NCI-H2029 treated with DMSO at 0.1 percent for 48 hours (cell line): ENCODE data around the gene NHS.
"Not testable (repeated sequence)": the region's sequence is repeated elsewhere in the genome, so short reads cannot be mapped to it uniquely, and the experiment has no call there.

Source experiments
- DNase-seq: peaks from one replicate; lab custom pipeline; 2025; lab: John Stamatoyannopoulos, UW

The NHS gene

DNA sequence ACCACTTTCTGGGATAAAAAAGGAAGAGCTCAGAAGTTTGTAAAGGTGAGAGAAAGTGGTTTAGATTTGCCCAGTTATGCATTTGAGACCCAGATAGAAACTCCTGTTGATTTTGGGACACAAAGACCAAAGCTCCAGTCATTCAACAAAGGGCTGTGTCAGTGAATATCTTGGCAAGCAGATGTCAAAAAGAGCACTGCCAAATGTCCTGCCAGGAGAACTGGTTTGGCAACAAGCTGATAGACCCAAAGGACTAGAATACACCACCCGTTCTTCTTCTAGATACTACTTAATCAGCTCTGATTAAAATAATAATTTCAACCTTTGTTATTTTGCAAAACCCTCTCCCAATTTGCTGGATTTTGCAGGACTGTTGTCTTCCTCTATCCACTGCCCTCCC is 121.4 kb downstream of the NHS start:
- peak; percentile 37 for DNase-seq

DNA sequence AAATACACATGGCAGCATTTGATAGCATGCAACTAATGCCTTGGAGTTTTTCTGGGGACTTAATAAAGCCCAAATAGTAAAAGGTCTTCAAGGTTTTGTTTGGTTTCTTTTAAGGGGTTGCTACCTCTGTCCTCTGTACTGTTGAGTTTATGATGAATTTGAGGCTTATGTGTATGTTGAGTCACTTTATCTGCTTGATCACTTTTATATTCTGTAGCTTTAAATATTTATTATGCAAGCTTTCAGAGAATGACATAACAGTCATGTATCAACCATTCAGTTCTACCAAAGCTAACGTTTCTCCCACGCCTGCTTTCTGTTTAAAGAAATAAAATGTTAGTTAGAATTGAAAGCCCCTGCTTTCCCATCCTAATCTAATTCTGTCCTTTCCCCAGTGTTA is 122.2 kb downstream of the NHS start:
- no peak for DNase-seq

DNA sequence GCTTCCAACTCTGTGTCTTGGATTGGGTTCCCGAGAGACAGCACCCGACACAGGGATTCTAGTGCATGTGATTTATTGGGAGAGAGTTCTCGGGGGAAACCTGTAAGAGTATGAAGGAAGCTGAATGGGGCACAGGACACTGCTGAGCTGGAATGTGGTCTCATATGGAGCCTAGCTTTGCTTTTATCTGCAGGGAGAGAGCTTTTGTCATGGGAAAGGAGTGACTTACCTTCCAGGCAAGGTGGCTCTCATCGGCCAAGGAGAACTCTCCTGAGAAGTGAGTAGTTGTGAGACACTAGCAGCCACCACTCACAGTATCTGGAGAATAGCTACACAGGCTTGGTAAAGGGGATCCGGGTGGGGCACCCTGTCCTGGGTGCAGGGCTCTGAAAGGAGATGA is 124.5 kb downstream of the NHS start:
- DNase-seq = no peak

DNA sequence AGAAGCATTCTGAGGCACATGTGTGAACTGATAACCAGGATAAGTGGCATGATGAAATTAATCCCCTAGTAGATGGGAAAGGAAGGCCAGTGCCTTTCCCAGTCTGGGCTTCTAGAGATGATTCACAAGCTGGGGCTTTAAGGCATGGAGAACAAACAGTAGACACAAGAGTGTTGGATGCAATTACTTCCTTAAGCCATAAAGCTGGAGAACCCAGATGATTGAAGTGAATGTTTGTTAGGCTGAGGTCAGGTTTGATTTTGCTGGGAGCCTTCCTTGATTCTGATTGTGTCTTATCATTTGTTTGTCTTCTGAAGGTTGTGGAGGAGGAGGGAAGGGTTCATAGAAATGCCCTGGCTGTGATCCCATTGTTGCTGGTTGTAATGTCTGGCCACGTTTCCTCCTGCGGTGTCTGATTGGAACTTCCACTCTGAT is 125.2 kb downstream of the NHS start:
- peak; percentile 11 for DNase-seq

DNA sequence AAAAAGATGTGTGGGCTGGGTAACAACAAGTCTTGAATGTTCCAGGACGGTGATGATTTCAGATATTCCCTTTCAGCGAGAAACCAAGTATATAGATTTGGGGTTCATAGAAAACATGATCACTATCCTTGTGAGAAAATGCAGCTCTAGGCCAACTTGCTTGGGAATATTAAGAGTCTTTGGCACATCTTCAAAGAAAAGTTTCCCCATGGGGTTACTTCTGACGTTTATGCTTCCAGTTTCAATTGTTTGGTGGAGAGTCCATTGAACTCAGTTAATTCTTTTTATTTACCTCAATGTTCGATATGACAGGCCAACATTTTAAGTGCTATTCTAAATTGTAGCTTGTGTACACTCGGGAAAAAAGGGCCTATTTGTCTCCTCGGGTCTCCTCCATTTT is 126.7 kb downstream of the NHS start:
- no peak for DNase-seq

DNA sequence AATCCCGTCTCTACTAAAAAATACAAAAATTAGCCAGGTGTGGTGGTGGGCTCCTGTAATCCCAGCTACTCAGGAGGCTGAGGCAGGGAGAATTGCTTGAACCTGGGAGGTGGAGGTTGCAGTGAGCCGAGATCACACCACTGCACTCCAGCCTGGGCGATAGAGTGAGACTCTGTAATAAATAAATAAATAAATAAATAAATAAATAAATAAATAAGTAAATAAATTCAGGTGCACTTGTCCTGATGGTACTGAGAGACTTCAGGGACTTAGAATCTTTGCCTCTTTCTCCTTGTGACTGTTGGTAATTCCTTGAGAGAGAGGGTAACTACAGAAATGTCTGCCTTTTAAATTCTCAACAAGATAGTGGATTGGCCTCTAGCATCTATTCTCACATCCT is 131.4 kb downstream of the NHS start:
- DNase-seq = not testable (repeated sequence)

DNA sequence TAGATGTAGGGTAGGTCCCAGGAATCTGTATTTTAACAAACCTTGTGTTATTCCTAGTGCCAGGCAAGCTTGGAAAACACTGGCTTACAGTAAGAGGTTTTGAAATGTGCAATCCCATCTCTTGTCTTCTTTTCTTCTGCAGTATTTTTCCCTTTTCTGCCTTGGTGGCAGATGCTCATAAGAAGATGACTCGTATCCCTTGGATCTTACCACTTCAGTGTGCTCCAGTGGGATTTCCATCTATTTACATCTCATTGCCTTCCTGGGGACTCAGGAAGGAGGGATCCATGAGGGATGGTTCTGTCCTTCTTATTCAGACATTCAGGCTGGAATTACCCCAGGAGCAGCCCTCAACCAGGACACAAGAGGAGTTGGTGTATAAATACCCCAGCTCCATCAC is 136.6 kb downstream of the NHS start:
- DNase-seq = no peak

DNA sequence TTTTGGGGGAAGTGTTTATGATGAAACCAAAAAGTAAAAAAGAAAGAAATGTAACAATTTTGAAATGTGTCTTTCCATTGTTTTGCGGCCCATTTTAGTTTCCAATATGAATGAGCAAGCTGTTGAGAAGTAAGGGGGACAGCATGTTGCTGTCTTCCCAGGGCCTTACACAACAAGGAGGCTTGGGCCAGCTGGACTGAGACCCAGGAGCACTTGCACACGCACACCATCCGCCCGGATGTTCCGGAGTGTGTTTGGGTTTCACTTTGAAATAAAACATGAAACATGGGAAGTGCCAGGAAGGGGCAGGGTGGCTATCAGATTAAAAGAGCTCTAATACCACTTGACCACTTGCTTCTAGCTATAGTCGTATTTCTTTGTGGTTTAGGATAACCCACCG is 144.4 kb downstream of the NHS start:
- DNase-seq = no peak

DNA sequence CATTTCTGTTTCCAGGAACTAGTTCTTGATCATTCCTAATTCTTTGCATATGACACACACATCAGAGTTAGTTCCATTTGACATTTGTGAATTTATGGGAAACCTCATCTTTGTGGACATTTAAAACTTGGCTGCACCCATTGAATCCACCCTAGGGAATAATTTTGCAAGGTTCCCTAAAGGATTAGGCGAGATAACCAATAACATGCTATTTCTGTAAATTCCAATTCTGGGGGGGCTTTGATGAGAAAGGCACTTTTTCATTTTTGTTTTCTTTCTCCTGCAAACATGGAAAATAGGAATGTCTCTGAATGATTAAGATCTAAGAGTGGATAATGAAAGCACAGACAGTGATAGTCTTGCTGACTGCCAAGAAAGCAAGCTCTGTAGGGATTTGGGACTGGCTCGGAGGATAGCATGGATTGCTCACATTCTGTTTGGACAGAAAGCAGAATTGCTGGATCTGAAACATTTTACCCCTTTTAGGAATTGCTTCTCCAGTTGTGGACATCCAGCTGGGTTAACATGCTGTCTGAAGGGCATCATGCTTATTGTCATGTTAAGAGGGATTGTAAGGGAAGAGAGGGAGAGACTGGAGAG is 145.1 kb downstream of the NHS start:
- no peak for DNase-seq

DNA sequence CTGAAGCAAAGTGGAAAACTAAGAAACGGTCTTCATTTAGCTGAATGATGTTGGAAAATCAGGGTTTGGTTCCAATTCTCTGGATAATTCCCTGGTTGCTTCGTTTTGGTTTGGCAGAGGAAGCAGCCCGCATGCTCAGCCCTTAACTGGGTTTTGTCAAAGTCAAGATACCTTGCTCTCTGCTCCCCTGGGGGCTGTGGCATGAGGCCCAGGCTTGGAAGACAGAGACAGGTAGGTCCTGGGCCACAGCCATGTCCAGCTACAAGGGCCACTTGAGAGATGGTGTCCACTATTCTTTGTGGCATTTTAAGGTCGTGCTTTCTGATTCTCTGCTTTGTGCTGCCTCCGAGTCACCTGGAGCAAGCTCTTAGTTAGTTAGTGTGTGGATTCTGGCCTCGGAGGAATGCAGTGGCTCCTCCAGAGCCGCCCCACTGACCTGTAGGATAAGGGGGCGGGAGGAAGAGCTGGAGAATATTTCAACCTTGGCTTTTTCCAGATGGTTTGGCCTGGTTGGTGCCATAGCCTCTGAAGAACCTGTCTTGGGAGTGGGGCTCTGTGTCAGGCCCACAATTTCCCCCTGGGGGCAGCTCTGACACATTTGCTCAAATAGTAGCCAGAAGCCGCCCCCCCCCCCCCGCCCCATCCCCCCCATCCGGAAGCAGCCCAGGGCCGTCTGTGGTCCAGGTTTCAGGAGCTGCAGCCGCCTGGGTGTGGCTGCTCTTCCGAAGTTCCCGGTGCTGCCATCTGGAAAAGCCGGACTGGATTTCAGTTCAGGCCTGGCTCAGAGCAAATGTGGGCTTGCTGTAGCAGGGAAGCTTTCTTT is 147.1 kb downstream of the NHS start:
- no peak for DNase-seq

DNA sequence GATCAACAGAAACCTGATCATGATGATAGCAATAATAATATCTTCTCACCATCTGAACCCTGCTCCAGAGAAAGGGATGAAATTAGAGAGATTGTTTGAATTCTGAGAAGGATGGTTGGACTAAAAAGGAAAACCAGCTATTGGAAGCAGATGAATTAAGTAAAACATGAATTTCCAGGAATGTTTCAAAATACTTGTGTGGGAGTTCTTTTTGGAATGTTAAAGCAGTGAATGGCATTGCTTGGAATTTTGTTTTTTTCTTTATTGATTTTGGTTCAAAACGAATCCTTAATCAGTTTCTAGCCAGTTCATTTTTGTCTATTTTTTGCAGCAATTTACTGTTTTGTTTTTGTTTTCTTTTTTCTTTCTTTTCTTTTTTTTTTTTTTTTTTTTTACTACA is 150.3 kb downstream of the NHS start:
- DNase-seq = no peak

DNA sequence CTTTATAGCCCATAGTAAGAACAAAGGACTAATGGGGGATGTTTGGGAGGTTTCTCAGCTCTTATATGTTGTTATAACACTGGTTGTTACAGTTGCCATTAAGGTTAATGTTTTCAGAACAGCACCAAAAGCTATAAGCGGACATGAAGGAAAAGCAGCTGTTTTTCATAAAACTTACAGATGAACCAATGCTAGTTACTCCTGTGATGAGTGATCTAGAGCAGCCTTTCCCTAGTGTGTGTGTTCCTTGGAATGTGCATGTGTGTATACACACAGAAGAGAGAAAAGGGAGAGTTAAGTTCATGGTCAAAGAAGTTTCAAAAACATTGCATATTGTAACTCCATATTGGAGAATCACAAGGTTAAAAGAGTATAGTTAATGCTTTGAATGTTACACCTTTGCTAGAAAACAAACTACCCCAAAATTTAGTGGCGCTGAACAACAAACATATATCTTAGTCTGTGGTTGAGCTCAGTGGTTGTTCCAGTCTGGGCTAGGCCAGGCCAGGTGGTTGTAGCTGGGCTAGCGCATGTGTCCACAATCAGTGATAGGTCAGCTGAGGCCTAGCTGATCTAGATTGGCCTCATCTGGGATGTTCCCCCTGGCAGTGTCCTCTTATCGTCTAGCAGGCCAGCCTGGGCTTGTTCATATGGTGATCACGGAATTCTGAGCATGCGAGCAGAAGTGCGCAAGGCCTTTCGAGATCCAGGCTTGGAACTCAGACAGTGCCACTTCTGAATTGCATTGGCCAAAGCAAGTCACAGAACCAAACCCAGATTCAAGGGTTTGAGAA is 151.0 kb downstream of the NHS start:
- no peak for DNase-seq

DNA sequence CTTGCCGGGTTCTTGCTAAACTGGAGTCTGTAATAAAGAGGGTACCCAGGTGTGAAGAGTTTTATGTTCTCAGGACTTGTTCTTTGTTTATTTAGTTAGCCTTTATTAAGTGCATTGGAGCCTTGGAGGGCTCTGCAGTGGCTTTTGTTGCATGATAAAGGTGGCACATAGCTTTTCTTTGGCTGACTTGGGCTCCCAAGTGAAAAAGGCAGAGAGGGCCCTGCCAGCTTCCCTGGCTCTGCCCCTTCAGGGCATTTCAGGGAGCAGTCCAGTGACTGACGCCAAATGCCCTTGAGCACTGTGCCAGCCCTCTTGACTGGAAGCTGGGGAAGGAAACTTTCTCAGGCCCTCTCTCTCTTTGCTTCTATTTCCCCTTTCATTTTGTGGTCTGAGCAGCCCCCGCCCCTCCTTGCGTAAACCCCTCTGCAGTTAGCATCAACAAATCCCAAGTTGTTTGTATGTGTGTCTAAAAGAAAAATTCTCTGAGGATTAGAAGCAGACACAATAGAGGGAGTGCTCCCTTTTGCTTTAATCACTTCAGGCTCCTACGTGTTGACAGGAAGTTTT is 152.2 kb downstream of the NHS start:
- DNase-seq = no peak

DNA sequence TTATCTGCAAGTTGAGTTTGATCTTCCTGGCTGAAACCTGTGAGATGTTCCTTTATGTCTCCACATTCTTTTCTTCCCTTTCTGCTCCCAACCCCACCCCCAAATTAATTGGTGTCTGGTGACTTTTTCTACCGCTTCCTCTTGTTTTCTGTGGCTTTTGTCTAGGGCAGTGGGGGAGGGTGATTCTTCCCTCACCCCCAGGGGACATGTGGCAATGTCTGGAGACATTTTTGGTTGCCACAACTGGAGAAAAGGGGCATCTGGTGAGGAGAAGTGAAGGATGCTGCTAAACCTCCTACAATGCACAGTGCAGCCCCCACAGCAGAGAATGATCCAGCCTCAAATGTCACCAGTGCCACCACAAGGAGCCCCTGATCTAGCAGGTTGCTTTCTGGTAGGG is 152.9 kb downstream of the NHS start:
- no peak for DNase-seq

DNA sequence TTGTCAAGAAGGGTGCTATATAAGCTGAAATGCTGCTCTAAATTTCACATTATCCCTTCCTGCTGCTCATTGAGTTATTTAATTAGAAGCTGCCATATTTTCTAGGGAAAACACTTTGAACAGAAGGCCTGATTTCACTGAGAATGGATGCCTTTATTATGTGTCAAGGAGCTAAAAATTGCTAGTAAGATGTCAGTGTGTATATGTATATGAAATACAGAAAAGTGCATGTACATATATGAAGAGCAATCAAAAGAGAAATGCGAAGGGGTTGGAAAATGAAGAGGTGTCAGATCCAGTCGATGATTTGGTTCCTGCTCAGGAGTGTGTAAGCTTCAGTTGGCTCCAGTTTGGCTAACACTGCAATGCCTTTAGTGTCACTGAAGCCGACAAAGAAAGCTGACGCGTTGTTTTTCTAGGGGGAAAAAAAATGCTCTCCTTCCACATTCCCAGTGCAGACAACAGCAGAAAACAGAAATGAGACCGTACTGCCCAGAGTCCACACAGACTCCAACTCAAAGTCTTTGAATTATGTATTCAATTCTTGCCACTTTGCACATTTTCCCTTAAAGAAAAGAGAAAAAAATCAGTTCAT is 154.2 kb downstream of the NHS start:
- no peak for DNase-seq

DNA sequence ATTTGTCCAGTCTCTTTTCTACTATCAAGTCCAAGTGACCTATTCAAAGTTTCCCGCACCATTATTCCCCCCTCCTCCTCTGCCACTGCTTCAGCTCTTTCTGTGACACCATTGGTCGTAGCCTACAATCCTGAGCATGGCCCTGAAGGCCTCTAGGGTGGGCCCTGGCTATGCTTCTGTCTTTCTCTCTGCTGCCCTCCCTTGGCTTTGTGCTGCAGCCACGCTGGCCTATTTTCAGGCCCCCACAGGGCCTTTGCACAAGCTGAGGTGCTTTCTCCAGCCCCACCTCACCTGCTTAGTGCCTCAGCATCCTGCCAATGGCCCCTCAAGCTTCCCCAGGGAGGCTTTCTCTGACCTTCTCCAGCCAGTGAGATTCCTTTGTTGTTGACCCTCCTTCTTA is 156.5 kb downstream of the NHS start:
- no peak for DNase-seq

DNA sequence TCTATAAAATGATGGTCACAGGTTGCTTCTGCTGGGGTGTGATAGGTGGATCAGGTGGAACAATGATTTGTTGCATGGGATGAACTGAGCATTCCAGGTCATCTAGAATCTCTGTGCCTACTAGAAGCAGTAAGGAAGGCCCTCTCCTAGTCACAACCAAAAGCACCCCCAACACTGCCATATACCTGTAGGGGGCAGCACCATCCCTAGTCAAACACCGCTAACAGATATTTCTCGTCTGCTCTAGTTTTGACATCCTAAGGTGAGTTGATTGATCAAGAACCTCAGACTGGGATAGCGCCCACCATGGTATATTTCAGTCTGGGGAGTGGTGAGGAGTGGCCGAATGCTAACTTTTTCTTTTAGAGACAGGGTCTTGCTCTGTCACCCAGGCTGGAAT is 160.2 kb downstream of the NHS start:
- DNase-seq = no peak

DNA sequence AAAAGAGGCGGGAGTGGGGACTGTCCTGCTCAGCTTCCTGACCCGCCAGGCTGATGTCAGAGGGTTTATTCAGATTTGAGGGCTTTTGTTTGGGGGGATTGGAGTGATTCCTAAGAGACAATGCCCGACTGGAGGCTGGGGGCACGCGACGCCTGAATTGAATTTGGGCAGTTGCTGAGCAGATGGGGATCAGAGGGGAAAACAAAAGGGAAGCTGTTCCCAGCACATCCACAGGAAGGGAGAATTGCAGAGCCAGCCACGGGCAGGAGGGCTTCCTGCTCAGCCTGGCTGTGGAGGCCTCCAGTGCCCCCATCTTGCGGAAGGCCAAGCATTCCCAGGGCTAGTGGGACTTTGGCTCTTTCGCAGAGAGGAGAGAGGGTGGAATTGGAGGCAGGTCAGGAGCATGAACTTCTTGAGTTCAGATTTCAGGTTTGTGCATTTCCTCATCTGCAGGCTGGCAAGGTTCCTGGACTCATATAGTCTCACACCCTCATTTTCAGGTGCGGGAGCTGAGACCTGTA is 162.8 kb downstream of the NHS start:
- no peak for DNase-seq

DNA sequence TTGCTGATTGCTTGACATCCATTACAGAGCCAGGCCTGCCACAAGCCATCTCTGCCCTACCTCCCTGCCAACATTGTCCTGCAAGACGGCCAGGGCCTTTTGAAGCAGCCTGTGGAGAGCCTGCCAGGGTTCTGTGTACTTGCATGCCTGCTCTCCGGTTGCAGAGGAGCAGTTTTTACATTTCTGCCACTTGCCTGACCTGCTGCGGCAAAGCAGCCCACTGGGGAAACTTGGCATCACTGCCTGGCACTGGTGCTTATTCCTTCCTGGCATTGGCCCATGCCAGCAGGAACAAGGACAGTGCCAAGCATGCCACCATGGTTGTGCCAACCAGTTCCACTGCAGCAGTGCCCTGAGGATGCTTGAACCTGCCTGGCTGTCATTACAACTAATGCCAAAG is 167.1 kb downstream of the NHS start:
- DNase-seq = no peak

DNA sequence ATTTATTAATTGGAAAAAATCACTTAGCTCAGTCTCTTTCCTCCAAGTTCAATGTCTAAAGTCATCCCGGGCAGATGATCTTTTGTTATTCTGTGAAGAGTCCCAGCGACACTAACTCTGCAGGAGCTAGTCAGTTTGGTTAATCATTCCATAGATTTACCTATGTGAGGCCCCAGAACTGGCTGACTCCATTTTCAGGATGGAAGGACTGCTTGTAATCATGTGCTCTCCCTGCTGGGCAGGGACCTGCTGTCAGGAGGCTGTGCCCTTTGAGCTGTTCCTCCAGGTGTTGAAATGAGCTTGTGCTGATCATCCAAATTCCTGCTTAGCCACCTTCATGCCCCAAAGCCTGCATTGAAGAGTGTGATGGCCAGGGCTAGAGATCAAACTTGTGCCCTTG is 169.8 kb downstream of the NHS start:
- DNase-seq = no peak

DNA sequence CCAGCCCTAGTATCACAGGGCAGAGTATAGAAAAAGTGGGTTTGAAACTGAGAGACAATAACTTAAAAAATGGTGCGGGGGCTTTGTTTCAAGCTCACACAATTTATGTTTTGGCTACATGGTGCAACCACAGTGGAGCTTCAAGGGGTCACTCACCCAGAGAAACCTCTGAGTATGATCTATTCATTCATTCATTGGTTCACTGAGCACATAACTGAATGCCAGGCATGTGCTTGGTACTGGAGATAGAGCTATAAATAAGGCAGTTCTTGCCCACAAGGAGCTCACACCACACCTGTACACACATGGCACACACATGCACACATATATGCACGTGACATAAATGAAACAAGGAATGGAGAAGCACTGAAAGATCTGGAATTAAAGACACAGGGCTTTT is 171.4 kb downstream of the NHS start:
- no peak for DNase-seq

DNA sequence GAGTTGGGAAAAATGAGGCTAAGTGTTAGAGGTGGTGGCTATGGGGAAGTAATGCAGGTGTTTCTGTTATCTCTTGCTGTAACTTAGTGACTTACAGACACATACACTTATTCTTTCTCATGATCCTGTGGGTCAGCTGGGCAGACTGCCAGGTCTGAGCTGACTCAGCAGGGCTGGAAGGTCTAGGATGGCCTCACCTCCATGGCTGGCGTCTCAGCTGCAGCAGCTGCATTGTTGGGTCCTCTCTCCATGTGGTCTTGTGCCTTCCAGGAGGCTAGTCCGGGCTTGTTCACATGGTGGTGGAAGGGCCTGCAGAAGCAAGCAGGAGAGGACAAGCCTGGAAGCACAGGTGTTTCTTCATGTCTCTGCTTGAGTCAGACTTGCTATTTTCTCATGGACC is 172.7 kb downstream of the NHS start:
- no peak for DNase-seq
